HG02759 (cell line): ENCODE measurements around the gene PCDHGA8.
"Not testable (repeated sequence)": the region's sequence is repeated elsewhere in the genome, so short reads cannot be mapped to it uniquely, and the experiment has no call there.

Experiments used
- ATAC-seq: cut with Tn5 transposase; IDR thresholded peaks from one replicate; pipeline ENCODE4 v1.9.1; 2021; ENCODE audit warnings: mild to moderate bottlenecking, moderate library complexity; ENCODE audit not compliant: unreplicated experiment

Gene PCDHGA8

GRCh38 chr5:141430332-141431113 is 38.1 kb downstream of the PCDHGA8 start, which contains the start of gene PCDHGA12:
Gene PCDHGA12, plus strand, starts transcription at chr5:141430507. Its CDS starts 253 bp downstream, at chr5:141430760.
- peak; percentile 79 for ATAC-seq

GRCh38 chr5:141431286-141431685 is 38.9 kb downstream of the PCDHGA8 start:
- peak; percentile 54 for ATAC-seq

GRCh38 chr5:141432308-141432707 is 39.9 kb downstream of the PCDHGA8 start:
- ATAC-seq: not testable (repeated sequence)

- not testable (repeated sequence) for ATAC-seq
Observed at GRCh38 chr5:141432726-141433125, 40.3 kb downstream of the PCDHGA8 start.

GRCh38 chr5:141434006-141434405 is 41.6 kb downstream of the PCDHGA8 start:
- no peak for ATAC-seq

GRCh38 chr5:141437221-141437620 is 44.8 kb downstream of the PCDHGA8 start:
- ATAC-seq: no peak

- no peak for ATAC-seq
Observed at GRCh38 chr5:141439411-141440141, 47.1 kb downstream of the PCDHGA8 start.

GRCh38 chr5:141440341-141440740 is 47.9 kb downstream of the PCDHGA8 start:
- ATAC-seq: no peak

- ATAC-seq: no peak
Observed at GRCh38 chr5:141441571-141442170, 49.2 kb downstream of the PCDHGA8 start.
